GM12891 (cell line): Measurements from ENCODE around the gene TCP11L2.
"Not testable (repeated sequence)": the region's sequence is repeated elsewhere in the genome, so short reads cannot be mapped to it uniquely, and the experiment has no call there.

Experiments
- DNase-seq: peaks from one replicate; pipeline ENCODE4 v3.0.0; 2011; ENCODE audit warnings: low spot score; ENCODE audit not compliant: insufficient read length
- FAIRE-seq: peaks from 2 replicates; lab custom pipeline; 2011; peaks lifted over from hg19 to GRCh38; lab: Jason Lieb, UNC
- PAX5 ChIP-seq: IDR thresholded peaks from 2 replicates; pipeline ENCODE4 v1.6.1; 2011; ENCODE audit warnings: low read length, moderate library complexity, mild to moderate bottlenecking; ENCODE audit not compliant: insufficient read depth, severe bottlenecking
- POLR2A ChIP-seq: IDR thresholded peaks from 2 replicates; pipeline ENCODE4 v1.6.1; 2011; ENCODE audit warnings: low read depth, low read length, control low read depth
- POLR2AphosphoS5 ChIP-seq: IDR thresholded peaks from 2 replicates; pipeline ENCODE4 v1.6.1; 2011; ENCODE audit warnings: low read depth, low read length, control low read depth
- POU2F2 ChIP-seq: IDR thresholded peaks from 2 replicates; pipeline ENCODE4 v1.6.1; 2011; ENCODE audit warnings: low read depth, mild to moderate bottlenecking, control low read depth, low read length, moderate library complexity
- SPI1 ChIP-seq: IDR thresholded peaks from 2 replicates; pipeline ENCODE4 v1.6.1; 2011; ENCODE audit warnings: low read depth, low read length, control low read depth
- TAF1 ChIP-seq: IDR thresholded peaks from 2 replicates; pipeline ENCODE4 v1.6.1; 2011; ENCODE audit warnings: low read depth, low read length, control low read depth

Gene TCP11L2

DNA sequence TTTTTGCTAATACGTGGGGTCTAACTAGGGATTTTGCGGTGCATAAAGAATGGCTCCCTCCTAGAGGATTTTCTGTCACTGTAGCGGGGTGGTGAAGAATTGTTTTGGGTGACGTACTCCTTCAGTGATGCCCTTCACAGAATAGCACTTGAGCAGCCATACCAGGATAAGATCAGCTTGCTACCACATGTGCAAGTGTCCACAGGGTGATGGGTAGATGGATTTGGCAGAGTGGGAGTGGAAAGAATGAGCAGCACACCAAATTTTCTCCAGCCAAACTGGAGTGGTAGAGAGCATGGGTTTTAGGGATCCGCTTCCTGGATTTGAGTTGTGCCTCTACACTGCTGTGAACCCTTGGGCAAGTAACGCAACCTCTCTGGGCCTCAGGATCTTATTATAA lies 2.3 kb downstream of the TCP11L2 start:
- TF ChIP-seq SPI1 (no peak), POLR2AphosphoS5 (no peak), TAF1 (no peak), POU2F2 (no peak), POLR2A (no peak), PAX5 (no peak)
- no peak for FAIRE-seq
- no peak for DNase-seq

DNA sequence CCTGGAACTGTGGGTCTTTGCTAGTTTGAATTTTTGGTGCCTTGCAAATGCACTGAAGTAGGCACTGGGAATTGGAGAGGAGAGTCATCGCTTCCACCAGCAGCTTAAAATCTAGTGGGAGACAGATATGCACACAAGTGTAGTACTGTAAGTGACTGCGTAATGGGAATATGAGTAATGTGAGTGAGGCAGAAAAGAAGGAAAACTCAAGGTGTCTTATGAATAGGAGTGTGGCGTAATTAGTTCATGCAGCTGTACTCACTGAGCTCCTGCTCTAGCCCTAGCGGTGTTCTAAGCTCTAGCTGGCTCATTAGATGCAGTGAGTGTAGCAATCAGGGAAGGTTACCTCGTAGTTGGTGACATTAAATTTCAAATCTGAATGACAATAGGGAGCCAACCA lies 2.8 kb downstream of the TCP11L2 start:
- FAIRE-seq (no peak), DNase-seq (no peak)
- no peak for TF ChIP-seq POLR2A
- TF ChIP-seq POLR2AphosphoS5: no peak
- TF ChIP-seq SPI1: no peak
- TF ChIP-seq PAX5: no peak
- TF ChIP-seq POU2F2: no peak

DNA sequence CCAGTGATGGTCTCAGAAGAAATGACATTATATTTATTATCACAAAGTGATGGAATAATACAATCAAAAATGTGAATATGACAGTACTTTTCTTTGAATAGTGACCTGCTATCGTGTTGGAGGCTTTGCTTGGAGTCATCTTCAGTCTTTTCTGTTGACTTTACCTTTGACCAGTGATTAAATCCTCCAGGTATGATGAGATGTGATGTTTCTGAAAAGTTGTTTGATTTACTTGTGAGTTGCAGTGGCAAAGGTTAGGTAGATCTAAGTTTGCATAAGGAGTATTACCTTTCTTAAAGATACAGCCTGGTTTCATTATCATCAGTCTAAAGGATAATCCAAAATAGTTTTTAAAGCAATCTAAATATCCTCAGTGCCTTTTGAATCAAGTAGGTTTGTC lies 4.6 kb downstream of the TCP11L2 start:
- FAIRE-seq (no peak), DNase-seq (no peak)
- TF ChIP-seq TAF1 (no peak), POLR2A (no peak)

DNA sequence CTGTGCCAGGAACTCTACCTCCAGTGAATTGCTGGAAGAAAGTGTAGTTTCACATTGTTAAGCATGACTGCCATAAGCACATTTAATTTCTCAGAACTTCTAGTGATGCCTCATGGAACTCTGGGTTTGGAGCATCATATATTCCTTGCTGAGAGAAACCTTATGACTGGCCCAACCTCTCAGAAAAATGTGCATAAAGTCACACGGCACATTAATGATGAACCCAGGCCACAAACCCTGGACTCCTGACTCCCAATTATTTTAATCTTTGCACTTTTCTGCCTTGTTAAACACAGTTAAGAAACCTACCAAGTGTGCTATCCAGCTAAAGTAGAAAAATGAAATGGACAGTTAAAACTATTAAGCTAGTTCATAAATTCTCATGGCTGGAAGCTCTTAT lies 5.6 kb downstream of the TCP11L2 start:
- no peak for FAIRE-seq
- TF ChIP-seq PAX5 (no peak), TAF1 (no peak), SPI1 (no peak), POLR2A (no peak), POLR2AphosphoS5 (no peak), POU2F2 (no peak)
- DNase-seq: no peak

DNA sequence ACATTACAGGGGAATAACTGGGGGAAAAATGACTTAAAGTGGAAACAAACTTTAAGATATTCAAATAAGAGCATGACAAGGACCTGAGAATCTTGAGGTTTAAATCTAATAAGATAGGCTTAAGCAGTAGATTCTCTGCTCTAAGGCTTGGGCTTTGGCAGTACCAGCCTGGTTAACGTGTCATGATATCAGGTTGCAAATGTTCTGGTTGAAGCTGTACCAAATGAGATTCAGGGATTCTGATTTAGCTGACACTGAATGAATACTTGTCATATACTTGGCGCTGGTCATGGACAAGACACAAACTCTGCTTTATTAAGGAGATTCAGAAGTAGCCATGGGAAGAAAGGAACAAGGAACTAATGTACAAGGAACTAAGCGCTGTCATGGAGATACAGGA lies 6.1 kb downstream of the TCP11L2 start:
- no peak for TF ChIP-seq PAX5
- TF ChIP-seq POLR2AphosphoS5: no peak
- TF ChIP-seq POU2F2: no peak
- TF ChIP-seq TAF1: no peak
- no peak for TF ChIP-seq POLR2A
- no peak for TF ChIP-seq SPI1
- DNase-seq: no peak
- no peak for FAIRE-seq

DNA sequence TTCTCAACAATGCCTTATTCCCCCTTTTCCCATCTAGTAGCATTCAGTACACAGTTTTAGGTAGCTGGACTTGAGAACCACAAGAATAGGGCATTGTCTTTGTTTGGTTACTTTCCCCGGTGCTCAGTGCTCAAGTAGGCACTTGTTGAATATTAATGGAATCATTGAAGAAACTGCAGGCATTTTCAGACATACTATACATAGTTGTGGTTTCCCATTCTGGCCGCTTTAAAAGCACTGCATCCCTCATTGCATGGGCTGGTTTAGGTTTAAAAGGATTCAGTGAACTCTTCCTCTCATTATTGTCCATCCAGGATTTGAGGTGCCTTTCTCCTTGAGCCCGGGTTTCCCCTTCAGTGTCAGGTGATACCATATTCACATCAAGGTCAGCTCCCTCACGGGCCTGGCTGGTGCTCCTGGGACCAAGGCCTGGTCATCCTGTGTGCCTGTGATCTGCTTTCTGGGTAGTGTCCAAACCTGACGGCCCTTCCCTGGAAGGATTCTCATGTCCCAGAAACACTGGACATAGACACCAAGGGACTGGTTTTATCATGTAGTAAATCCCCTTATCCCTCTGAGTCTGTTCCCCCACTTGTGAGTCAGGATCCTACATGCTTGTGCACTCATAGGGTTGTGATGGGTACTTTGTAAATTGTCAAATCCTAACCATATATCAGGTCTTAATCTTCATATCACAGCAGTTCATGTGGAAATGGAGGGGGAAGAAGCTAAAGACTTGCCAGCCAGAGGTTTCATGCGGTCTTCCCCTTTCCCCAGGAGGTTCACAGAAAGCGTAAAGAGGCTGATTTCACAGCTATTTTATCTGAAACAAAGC lies 7.4 kb downstream of the TCP11L2 start:
- DNase-seq: no peak
- TF ChIP-seq SPI1 (no peak), POLR2A (no peak), POU2F2 (no peak), PAX5 (no peak), TAF1 (no peak), POLR2AphosphoS5 (no peak)
- FAIRE-seq: no peak

DNA sequence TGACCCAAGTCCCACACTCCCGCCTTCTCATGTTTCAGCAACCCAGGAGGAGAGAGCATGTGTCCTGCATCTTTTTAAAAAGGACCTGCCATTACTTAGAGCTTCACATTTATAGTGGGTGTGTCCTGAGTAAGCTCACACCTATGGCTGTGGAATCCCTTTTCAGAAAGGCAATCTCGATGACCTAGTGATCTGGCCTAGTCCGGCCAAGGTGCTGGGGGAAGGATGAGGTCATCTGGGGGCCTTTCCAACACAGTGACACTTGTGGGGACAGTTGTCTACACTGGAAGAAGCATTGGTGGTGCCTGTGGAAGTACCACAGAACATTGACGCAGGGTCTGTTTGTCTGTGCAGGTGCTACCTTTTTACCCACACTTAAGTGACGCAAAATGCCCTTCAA lies 8.2 kb downstream of the TCP11L2 start:
- FAIRE-seq: peak; percentile 58
- DNase-seq: no peak
- TF ChIP-seq POU2F2: 0 out of 2 replicates have a peak, but pooled peaks have one; percentile 31
- no peak for TF ChIP-seq POLR2AphosphoS5

DNA sequence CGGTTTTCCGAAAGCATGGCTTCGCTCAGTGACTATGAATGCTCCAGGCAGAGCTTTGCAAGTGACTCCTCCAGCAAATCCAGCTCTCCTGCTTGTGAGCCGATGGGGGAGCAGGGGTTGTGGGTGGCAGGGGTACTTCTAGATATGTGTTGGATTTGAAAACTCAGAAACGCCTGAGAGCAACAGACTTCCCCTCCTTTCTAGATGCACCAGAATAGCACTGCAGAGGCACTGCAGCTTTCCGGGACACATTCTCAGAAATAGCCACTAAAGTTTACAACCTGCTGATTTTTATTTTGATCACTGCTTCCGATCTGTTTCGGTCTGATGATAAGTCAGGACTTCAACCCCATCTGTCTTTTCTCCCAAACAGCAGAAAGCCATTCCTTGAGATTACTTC lies 8.6 kb downstream of the TCP11L2 start:
- peak; percentile 59 for FAIRE-seq

DNA sequence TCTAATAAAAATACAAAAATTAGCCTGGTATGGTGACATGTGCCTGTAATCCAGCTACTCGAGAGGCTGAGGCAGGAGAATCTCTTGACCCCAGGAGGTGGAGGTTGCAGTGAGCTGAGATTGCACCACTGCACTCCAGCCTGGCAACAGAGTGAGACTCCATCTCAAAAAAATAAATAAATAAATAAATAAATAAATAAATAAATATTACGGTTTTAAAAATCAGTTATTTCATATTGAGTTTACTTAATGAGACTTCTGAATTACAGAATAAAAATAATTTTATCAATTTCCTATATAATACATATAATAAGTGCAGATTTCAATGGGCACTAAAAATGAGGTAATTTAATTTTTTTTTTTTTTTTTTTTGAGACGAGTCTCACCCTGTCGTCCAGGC lies 10.9 kb downstream of the TCP11L2 start:
- DNase-seq, FAIRE-seq: not testable (repeated sequence)

More for the DNA sequence above, 8.6 kb downstream of the TCP11L2 start:
- DNase-seq: no peak
- TF ChIP-seq TAF1 (no peak), POLR2A (no peak), PAX5 (no peak), POU2F2 (no peak), SPI1 (no peak), POLR2AphosphoS5 (no peak)

DNA sequence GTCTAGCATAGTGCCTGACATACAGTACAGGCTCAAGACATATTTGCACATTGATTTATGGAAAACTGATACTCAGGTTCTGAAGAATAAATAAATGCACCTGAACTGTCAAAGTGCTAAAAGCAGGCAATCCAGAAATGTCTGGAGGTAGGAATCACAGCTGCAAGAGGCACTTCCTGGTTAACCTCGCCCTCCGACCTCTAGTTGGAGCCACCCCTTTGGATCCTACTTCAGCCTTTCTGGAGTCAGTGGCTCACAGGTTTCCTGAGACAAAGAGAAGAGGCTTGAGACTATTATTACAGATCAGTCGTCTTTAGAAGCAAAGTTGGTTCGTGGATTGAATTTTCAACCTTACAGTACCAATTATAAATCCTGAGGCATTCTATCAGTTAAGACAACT lies 13.0 kb downstream of the TCP11L2 start:
- DNase-seq (no peak), FAIRE-seq (peak; percentile 28)
- TF ChIP-seq TAF1 (no peak), PAX5 (no peak), POU2F2 (no peak), POLR2A (no peak)

DNA sequence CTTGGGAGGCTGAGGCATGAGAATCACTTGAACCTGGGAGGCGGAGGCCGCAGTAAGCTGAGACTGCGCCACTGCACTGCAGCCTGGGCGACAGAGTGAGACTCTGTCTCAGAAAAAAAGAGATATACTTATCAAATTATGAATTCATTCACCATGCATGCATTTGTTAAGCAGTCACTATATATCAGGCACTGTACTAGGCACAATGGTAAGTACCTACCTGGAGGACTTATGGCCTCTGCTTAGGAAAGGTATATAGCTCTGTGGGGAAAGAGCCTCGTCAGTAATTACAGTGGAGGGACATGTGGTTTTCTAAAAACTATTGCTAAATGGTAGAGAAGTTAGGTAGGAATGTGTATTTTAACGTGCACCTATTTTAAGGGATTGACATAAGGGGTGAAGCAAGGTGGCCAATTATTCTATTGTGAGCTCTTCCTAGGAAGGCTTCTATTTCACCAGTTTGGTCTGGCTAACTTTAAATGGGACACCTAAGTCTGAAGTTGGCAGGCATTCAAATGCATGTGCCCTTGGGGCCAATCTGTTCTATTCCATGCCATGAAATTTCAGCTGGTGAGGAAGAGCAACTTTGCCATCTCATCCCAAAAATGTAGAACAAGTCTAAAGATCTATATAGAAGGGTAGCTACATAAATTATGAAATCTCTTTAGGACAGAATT lies 15.0 kb downstream of the TCP11L2 start:
- DNase-seq (no peak), FAIRE-seq (no peak)
- TF ChIP-seq POU2F2 (no peak), SPI1 (no peak), TAF1 (no peak), POLR2A (no peak), POLR2AphosphoS5 (no peak), PAX5 (no peak)
